Ishikawa (cell line): ENCODE data around the gene LHX5.

Experiments used
- CEBPB ChIP-seq: IDR thresholded peaks from 2 replicates; pipeline ENCODE4 v1.6.1; 2012
- CREB1 ChIP-seq: IDR thresholded peaks from 2 replicates; pipeline ENCODE4 v1.6.1; 2012; ENCODE audit warnings: low read depth
- EGR1 ChIP-seq: IDR thresholded peaks from 2 replicates; pipeline ENCODE4 v1.6.1; 2012
- EP300 ChIP-seq: IDR thresholded peaks from 2 replicates; pipeline ENCODE4 v1.6.1; 2012; ENCODE audit warnings: borderline replicate concordance
- FOXM1 ChIP-seq: IDR thresholded peaks from 2 replicates; pipeline ENCODE4 v1.6.1; 2012; ENCODE audit warnings: low read depth, borderline replicate concordance
- MAX ChIP-seq: IDR thresholded peaks from 2 replicates; pipeline ENCODE4 v1.6.1; 2012
- NFIC ChIP-seq: IDR thresholded peaks from 2 replicates; pipeline ENCODE4 v1.6.1; 2012
- RAD21 ChIP-seq: IDR thresholded peaks from 2 replicates; pipeline ENCODE4 v1.6.1; 2012; ENCODE audit warnings: low read depth
- REST ChIP-seq: IDR thresholded peaks from 2 replicates; pipeline ENCODE4 v1.6.1; 2012; ENCODE audit warnings: low read depth, mild to moderate bottlenecking
- TAF1 ChIP-seq: IDR thresholded peaks from 2 replicates; pipeline ENCODE4 v1.6.1; 2012; ENCODE audit warnings: low read depth, mild to moderate bottlenecking
- TCF12 ChIP-seq: IDR thresholded peaks from 2 replicates; pipeline ENCODE4 v1.6.1; 2012; ENCODE audit warnings: low read depth
- TEAD4 ChIP-seq: IDR thresholded peaks from 2 replicates; pipeline ENCODE4 v1.6.1; 2012
- USF1 ChIP-seq: IDR thresholded peaks from 2 replicates; pipeline ENCODE4 v1.6.1; 2012
- YY1 ChIP-seq: IDR thresholded peaks from 2 replicates; pipeline ENCODE4 v1.6.1; 2012; ENCODE audit warnings: low read depth
- ZBTB7A ChIP-seq: IDR thresholded peaks from 2 replicates; pipeline ENCODE4 v1.6.1; 2012; ENCODE audit warnings: low read depth

Gene LHX5

GRCh38 chr12:113476176-113476986 lies 4.7 kb upstream of the LHX5 start:
- no peak for TF ChIP-seq YY1
- no peak for TF ChIP-seq CEBPB
- no peak for TF ChIP-seq USF1
- TF ChIP-seq FOXM1: no peak
- TF ChIP-seq TAF1: no peak
- no peak for TF ChIP-seq NFIC
- no peak for TF ChIP-seq EGR1
- no peak for TF ChIP-seq RAD21
- no peak for TF ChIP-seq MAX
- no peak for TF ChIP-seq ZBTB7A
- TF ChIP-seq TCF12: no peak

GRCh38 chr12:113475451-113476175 lies 3.9 kb upstream of the LHX5 start:
- TF ChIP-seq FOXM1: no peak
- no peak for TF ChIP-seq CEBPB
- TF ChIP-seq TEAD4: no peak
- TF ChIP-seq NFIC: no peak
- TF ChIP-seq ZBTB7A: no peak
- TF ChIP-seq TAF1: no peak
- TF ChIP-seq MAX: no peak
- TF ChIP-seq TCF12: no peak
- TF ChIP-seq REST: no peak

GRCh38 chr12:113474635-113475436 lies 3.2 kb upstream of the LHX5 start:
- TF ChIP-seq EGR1: no peak
- no peak for TF ChIP-seq NFIC
- no peak for TF ChIP-seq EP300
- TF ChIP-seq FOXM1: no peak
- no peak for TF ChIP-seq RAD21
- TF ChIP-seq ZBTB7A: no peak
- TF ChIP-seq REST: no peak
- TF ChIP-seq TEAD4: no peak
- no peak for TF ChIP-seq CREB1
- no peak for TF ChIP-seq TAF1

- TF ChIP-seq USF1 (no peak), EGR1 (no peak), CREB1 (no peak), EP300 (no peak), YY1 (no peak), CEBPB (no peak), NFIC (no peak), RAD21 (no peak)
These were observed 2.3 kb upstream of the LHX5 start for GRCh38 chr12:113473942-113474341.

GRCh38 chr12:113473400-113473799 lies 1.7 kb upstream of the LHX5 start:
- TF ChIP-seq EP300 (no peak), CREB1 (no peak)
